ENCODE data around the gene GRK3.
"Not testable (repeated sequence)": the region's sequence is repeated elsewhere in the genome, so short reads cannot be mapped to it uniquely, and the experiment has no call there.

The GRK3 gene

DNA sequence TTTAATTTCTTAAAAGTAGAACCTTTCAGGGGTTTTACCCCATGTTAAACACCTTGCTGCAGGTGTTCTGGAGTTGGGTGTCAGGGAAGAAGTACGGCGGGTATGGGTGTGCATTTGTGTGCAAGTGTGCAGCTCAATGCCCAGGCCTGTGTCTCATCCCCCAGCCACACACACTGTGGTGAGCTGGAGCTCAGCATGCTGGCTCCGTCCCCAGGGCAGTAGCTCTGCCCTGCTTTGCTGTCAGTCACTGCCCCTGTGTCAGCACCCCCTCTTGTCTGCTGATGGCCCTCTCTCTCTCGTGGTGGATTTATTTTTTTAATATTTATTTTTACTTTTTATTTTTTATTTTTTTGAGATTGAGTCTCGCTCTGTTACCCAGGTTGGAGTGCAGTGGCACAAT, 141.7 kb downstream of the GRK3 start:
- TF ChIP-seq, protein P1, sequence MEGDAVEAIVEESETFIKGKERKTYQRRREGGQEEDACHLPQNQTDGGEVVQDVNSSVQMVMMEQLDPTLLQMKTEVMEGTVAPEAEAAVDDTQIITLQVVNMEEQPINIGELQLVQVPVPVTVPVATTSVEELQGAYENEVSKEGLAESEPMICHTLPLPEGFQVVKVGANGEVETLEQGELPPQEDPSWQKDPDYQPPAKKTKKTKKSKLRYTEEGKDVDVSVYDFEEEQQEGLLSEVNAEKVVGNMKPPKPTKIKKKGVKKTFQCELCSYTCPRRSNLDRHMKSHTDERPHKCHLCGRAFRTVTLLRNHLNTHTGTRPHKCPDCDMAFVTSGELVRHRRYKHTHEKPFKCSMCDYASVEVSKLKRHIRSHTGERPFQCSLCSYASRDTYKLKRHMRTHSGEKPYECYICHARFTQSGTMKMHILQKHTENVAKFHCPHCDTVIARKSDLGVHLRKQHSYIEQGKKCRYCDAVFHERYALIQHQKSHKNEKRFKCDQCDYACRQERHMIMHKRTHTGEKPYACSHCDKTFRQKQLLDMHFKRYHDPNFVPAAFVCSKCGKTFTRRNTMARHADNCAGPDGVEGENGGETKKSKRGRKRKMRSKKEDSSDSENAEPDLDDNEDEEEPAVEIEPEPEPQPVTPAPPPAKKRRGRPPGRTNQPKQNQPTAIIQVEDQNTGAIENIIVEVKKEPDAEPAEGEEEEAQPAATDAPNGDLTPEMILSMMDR (IDR thresholded peaks at IDR 0.05; ENCODE audit: low read depth, low read length) = no peak
- no peak for TF ChIP-seq MYC (IDR thresholded peaks at IDR 0.05; ENCODE audit: low read depth, low read length)
- TF ChIP-seq POLR2A (IDR thresholded peaks at IDR 0.05; ENCODE audit: extremely low read depth, insufficient read length) = no peak
- TF ChIP-seq, protein P2, sequence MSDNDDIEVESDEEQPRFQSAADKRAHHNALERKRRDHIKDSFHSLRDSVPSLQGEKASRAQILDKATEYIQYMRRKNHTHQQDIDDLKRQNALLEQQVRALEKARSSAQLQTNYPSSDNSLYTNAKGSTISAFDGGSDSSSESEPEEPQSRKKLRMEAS (IDR thresholded peaks at IDR 0.05; ENCODE audit: low read depth, low read length) = no peak
- H3K4me3 ChIP-seq (ENCODE audit: low read depth, low read length) = no peak overlapping the region
- DNase-seq (ENCODE audit: low read depth) = no peak

DNA sequence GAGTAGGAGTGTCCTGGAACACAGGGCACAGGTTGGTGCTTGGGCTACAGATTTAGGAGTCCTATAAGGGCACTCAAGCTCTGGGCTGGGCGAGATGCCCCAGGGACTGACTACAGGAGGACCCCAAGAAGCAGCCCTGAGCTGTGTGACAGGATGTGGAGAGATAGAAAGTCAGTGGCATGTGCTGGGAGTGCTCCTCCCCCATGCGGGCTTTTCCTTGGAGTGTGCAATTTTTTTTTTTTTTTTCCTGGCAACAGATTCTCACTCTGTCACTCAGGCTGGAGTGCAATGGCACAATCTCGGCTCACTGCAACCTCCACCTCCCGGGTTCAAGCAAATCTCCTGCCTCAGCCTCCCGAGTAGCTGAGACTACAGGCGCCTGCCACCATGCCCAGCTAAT, 144.0 kb downstream of the GRK3 start:
- H3K4me3 ChIP-seq (ENCODE audit: low read depth, low read length); DNase-seq (ENCODE audit: low read depth): not testable (repeated sequence)

DNA sequence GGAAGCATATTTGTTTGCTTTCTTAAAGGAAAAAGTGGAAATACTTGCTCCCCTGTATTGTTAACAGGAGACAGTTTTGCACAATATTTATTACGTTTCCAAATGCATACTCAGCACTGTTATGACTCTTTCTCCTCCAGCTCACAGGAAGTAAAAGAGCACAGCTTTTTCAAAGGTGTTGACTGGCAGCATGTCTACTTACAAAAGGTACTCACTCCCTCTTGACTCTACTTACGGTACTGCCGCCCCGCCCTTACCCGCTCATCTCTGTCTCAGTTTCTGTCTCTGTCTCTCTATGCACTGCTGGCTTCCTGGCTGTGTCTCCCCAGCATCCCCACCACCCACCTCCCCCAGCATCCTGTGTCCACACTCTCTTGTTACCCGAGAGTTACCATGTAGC, 145.3 kb downstream of the GRK3 start:
- DNase-seq (ENCODE audit: low read depth) = no peak
- TF ChIP-seq, protein P1 (IDR thresholded peaks at IDR 0.05; ENCODE audit: low read depth, low read length) = no peak
- TF ChIP-seq MYC (IDR thresholded peaks at IDR 0.05; ENCODE audit: low read depth, low read length) = no peak
- TF ChIP-seq, protein P2 (IDR thresholded peaks at IDR 0.05; ENCODE audit: low read depth, low read length) = no peak
- no peak for TF ChIP-seq POLR2A (IDR thresholded peaks at IDR 0.05; ENCODE audit: extremely low read depth, insufficient read length)
- H3K4me3 ChIP-seq (ENCODE audit: low read depth, low read length) = no peak overlapping the region

DNA sequence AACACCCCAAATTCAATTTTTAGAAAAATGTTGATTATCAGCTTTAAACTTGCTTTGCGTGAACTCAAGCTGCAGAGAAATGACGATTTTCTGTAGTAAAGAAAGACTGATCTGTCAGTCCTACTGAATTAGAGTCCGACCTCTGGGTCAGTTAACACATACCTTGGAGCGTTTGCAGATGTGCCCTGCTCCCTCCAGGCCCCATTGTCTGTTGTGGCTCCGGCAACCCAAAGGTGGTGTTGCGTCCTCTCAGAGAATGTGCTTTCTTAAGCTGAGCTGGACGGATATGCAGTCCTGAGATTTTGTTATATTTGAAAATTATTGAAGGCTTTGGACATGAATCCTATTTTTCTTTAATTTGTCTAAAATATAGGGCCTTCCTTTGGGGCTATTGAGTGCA, 146.0 kb downstream of the GRK3 start:
- H3K4me3 ChIP-seq (ENCODE audit: low read depth, low read length) = no peak overlapping the region
- TF ChIP-seq, protein P2 (IDR thresholded peaks at IDR 0.05; ENCODE audit: low read depth, low read length) = no peak
- TF ChIP-seq, protein P1 (IDR thresholded peaks at IDR 0.05; ENCODE audit: low read depth, low read length) = no peak
- TF ChIP-seq MYC (IDR thresholded peaks at IDR 0.05; ENCODE audit: low read depth, low read length) = no peak
- TF ChIP-seq POLR2A (IDR thresholded peaks at IDR 0.05; ENCODE audit: extremely low read depth, insufficient read length) = no peak
- DNase-seq (ENCODE audit: low read depth) = no peak

DNA sequence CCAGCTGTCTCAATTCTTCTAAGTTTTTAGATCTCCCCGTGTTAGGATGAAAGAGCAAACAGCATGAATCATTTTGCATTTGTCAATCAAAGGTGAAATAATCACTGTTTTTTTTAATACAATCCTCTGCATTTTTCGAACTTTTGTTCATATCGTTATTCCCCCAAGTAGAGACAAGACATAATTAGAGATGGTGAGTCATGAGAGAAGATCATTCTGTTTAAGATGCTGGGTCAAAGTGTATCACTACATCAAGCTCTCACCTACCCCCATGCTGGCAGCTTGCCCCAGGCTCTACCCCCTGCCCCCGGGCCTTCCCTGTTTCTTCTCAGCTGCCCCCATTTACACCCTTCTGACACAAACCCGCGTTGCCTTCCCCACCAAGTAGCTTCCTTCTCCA, 147.0 kb downstream of the GRK3 start:
- no peak for DNase-seq (ENCODE audit: low read depth)
- TF ChIP-seq, protein P2 (IDR thresholded peaks at IDR 0.05; ENCODE audit: low read depth, low read length) = no peak
- TF ChIP-seq POLR2A (IDR thresholded peaks at IDR 0.05; ENCODE audit: extremely low read depth, insufficient read length) (no peak), MYC (IDR thresholded peaks at IDR 0.05; ENCODE audit: low read depth, low read length) (no peak)
- TF ChIP-seq, protein P1 (IDR thresholded peaks at IDR 0.05; ENCODE audit: low read depth, low read length) = no peak
- no peak overlapping the region for H3K4me3 ChIP-seq (ENCODE audit: low read depth, low read length)

DNA sequence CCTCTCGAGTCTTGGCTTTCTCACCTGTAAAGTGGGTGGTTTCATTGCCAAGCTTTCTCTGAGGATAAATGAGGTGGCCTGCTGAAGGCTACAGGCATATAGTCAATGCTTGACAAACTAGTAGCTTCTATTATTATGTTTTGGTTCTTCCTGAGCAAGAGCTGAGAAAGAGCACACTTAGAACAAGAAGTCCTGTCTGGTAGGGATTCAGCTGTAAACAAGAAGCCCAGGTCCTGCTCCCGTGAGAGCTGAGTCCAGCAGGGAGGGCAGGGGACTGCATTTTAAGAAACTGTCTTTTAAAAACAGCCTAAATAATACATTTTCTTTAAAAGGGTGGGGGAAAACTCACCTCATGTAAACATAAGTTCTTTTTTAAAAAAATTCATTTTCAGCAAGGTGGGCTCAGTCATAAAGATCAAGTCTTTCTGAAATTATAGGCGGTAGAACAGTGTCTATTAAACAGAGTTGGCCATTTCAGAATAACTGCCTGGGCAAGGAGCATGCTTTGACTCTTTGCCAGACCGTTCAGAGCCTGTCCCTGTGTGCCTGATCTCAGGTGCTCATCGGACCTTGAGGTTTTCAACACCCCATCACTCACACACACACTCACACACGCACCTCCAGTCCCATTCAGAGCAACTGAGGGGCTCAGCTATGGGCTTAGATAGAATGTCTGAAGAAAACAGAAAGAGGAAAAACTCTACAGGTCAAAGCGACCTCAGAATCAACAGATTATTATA, 148.4 kb downstream of the GRK3 start:
- DNase-seq (ENCODE audit: low read depth) = no peak
- TF ChIP-seq, protein P1 (IDR thresholded peaks at IDR 0.05; ENCODE audit: low read depth, low read length) = no peak
- TF ChIP-seq POLR2A (IDR thresholded peaks at IDR 0.05; ENCODE audit: extremely low read depth, insufficient read length) (no peak), MYC (IDR thresholded peaks at IDR 0.05; ENCODE audit: low read depth, low read length) (no peak)
- no peak overlapping the region for H3K4me3 ChIP-seq (ENCODE audit: low read depth, low read length)
